Measurements from ENCODE around the gene TSPAN13.

DNA sequence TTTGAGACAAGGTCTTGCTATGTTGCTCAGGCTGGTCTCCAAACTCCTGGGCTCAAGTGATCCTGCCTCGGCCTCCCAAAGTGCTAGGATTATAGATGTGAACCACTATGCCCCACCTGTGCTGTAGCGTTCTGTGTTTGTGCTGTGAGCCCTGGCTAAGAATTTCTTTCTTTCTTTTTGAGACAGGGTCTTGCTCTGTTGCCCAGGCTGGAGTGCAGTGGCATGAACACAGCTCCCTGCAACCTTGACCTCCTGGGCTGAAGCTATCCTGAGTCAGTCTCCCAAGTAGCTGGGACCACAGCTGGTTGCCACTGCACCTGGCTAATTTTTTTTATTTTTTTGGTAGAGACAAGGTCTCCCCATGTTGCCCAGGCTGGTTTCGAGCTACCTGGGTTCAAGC, 11.4 kb downstream of the TSPAN13 start:
- TF ChIP-seq ESRRA (IDR thresholded peaks at IDR 0.05; ENCODE audit: borderline replicate concordance, low read length) (no peak), EP300 (IDR thresholded peaks at IDR 0.05) (no peak), CTCF (IDR thresholded peaks at IDR 0.05) (no peak), POLR2A (IDR thresholded peaks at IDR 0.05; ENCODE audit: low read length) (no peak), RCOR1 (IDR thresholded peaks at IDR 0.05; ENCODE audit: low read depth, low read length) (no peak), SMC3 (IDR thresholded peaks at IDR 0.05) (no peak), MAX (IDR thresholded peaks at IDR 0.05) (no peak), NPAS2 (CRISPR knock-in tag; IDR thresholded peaks at IDR 0.05; ENCODE audit: borderline replicate concordance) (no peak), MAFK (IDR thresholded peaks at IDR 0.05; ENCODE audit: partially characterized antibody) (no peak), CBX2 (IDR thresholded peaks at IDR 0.05; ENCODE audit: borderline replicate concordance, low read depth) (no peak), REST (IDR thresholded peaks at IDR 0.05) (no peak), SREBF2 (IDR thresholded peaks at IDR 0.05) (no peak), HDAC2 (IDR thresholded peaks at IDR 0.05) (no peak), ZC3H11A (IDR thresholded peaks at IDR 0.05) (no peak)

Data from A549 (cell line).